Brain microvascular endothelial cell (primary cell): ENCODE measurements around the gene GPR132.

Experiments used
- DNase-seq: peaks from one replicate; pipeline ENCODE4 v3.0.0-alpha.2; 2020
- H3K27ac ChIP-seq: fragments of 250-450 bp; sonication (Bioruptor Pico); 2 replicates; pipeline ENCODE4 v1.5.1; 2020; ENCODE audit warnings: mild to moderate bottlenecking, moderate library complexity
- H3K27me3 ChIP-seq: fragments of 250-450 bp; sonication (Bioruptor Pico); replicated peaks from 2 replicates; pipeline ENCODE4 v1.5.1; 2020; ENCODE audit warnings: mild to moderate bottlenecking
- H3K36me3 ChIP-seq: fragments of 250-450 bp; sonication (Bioruptor Pico); replicated peaks from 2 replicates; pipeline ENCODE4 v1.5.1; 2020; ENCODE audit warnings: mild to moderate bottlenecking
- H3K4me3 ChIP-seq: 2 replicates; pipeline ENCODE4 v1.5.1; 2011; ENCODE audit warnings: low read depth, mild to moderate bottlenecking, control low read depth, low read length, moderate library complexity
- in situ Hi-C: cut with HindIII; loops from 2 replicates; pipeline ENCODE4 v1.10.0; 2017; ENCODE audit warnings: low sequenced_read_pairs, low pct_ligation_motif_present
- TF ChIP-seq, protein P1 (sequence below): IDR thresholded peaks from 2 replicates; pipeline ENCODE4 v1.5.1; 2011; ENCODE audit warnings: low read depth, mild to moderate bottlenecking, moderate library complexity, low read length, control low read depth, inconsistent platforms; ENCODE audit errors: missing control alignments

The GPR132 gene

GRCh38 chr14:105088812-105089745 is 23.8 kb upstream of the GPR132 start:
- TF ChIP-seq, protein P1, sequence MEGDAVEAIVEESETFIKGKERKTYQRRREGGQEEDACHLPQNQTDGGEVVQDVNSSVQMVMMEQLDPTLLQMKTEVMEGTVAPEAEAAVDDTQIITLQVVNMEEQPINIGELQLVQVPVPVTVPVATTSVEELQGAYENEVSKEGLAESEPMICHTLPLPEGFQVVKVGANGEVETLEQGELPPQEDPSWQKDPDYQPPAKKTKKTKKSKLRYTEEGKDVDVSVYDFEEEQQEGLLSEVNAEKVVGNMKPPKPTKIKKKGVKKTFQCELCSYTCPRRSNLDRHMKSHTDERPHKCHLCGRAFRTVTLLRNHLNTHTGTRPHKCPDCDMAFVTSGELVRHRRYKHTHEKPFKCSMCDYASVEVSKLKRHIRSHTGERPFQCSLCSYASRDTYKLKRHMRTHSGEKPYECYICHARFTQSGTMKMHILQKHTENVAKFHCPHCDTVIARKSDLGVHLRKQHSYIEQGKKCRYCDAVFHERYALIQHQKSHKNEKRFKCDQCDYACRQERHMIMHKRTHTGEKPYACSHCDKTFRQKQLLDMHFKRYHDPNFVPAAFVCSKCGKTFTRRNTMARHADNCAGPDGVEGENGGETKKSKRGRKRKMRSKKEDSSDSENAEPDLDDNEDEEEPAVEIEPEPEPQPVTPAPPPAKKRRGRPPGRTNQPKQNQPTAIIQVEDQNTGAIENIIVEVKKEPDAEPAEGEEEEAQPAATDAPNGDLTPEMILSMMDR = no peak
- no peaks in the 10 kb centered on the region for H3K36me3 ChIP-seq
- H3K4me3 ChIP-seq = no peak overlapping the region
- H3K27me3 ChIP-seq = no peaks in the 10 kb centered on the region
- in situ Hi-C loops = no loop called here
- no peak for DNase-seq
- H3K27ac ChIP-seq = no peak overlapping the region

GRCh38 chr14:105087963-105088811 is 23.0 kb upstream of the GPR132 start:
- TF ChIP-seq, protein P1 = no peak
- Histone ChIP-seq H3K27me3 (no peaks in the 10 kb centered on the region), H3K4me3 (peak overlapping the region; percentile 30), H3K36me3 (no peaks in the 10 kb centered on the region), H3K27ac (no peak overlapping the region)
- peak; percentile 40 for DNase-seq
- in situ Hi-C loops = no loop called here

DNA sequence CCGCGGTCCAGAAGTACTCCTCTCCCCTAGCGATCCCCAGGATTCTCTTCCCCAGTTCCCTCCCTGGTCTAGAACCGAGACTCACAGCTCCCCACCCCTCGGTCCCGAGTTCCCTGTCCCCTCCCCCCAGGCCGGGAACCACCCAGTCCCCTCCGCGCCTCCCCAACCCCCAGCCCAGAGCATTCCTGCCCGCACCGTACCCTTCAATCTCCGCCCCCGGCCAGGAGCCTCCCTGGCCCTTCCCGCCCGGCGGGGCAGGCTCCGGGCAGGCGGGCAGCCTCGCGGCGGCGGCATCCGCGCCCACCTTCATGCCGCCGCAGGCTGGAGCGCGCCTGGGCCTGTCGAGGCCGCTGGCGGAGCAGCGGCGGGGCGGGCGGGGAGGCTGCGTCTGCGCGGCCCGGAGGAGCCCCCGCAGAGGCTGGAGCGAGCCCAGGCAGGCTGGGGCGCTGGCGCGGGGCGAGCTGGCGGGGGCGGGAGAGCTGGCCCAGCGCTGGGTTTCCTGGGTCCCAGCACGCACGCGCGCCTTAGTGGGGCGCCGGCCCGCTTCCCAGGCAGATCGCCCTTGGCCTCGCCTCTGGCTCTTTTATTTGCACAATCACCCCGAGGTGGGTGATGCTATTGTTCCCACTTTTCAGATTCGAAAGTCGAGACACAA is 22.2 kb upstream of the GPR132 start:
- in situ Hi-C loops = no loop called here
- Histone ChIP-seq H3K27me3 (no peaks in the 10 kb centered on the region), H3K27ac (no peak overlapping the region), H3K36me3 (no peaks in the 10 kb centered on the region), H3K4me3 (peak overlapping the region; percentile 56)
- TF ChIP-seq, protein P1 = no peak
- peak; percentile 16 for DNase-seq

GRCh38 chr14:105086833-105087307 is 21.6 kb upstream of the GPR132 start:
- Histone ChIP-seq H3K36me3 (no peaks in the 10 kb centered on the region), H3K27me3 (no peaks in the 10 kb centered on the region), H3K27ac (no peak overlapping the region), H3K4me3 (peak overlapping the region; percentile 56)
- TF ChIP-seq, protein P1 = peak; percentile 60
- in situ Hi-C loops = no loop called here
- peak; percentile 40 for DNase-seq

DNA sequence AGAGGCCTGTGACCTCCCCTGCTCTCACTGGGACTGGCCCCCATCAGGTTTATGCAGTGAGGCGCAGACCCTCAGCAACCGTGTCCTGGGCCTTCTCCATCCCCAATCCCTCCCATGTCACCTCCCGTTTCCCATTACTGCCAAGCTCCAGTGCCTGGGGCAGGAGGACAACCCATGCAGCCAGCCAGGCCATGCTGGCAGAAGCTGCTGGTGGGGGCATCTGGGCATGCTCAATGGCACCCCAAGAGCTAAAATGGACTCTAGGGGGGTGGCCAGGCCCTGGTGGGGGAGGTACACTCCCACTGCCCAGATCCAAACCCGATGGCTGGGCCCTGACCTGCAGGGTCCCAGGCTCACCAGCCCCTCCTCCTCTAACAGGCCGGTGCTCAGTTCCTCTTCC is 20.5 kb upstream of the GPR132 start:
- Histone ChIP-seq H3K27me3 (no peaks in the 10 kb centered on the region), H3K4me3 (no peak overlapping the region), H3K36me3 (no peaks in the 10 kb centered on the region), H3K27ac (no peak overlapping the region)
- in situ Hi-C loops = no loop called here
- TF ChIP-seq, protein P1 = no peak
- no peak for DNase-seq
